Uterus (tissue), 4 donors: Measurements from ENCODE around the gene INSRR. TPM values are rescaled to one million over a fixed set of nuclear protein-coding genes. Genes with fewer than 3 reads are reported as not detected.

ENCODE experiments used
- DNase-seq, 2 donors: peaks; one replicate each; pipeline ENCODE4 v3.0.0-alpha.2; 2019 to 2020
- H3K27ac ChIP-seq, 2 donors: fragments of 200-600 bp; sonication (generic); 1 replicate in 1 of 2; 2 replicates in 1 of 2; pipeline ENCODE4 v1.5.1; 2016 to 2018
- H3K27me3 ChIP-seq, 2 donors: fragments of 200-600 bp; sonication (generic); one replicate each; pipeline ENCODE4 v1.5.1; 2018 to 2019; ENCODE audit warnings: control low read depth in 1 of 2
- H3K36me3 ChIP-seq, 2 donors: fragments of 200-600 bp; sonication (generic); one replicate each; pipeline ENCODE4 v1.5.1; 2019; ENCODE audit warnings: control low read depth in 1 of 2
- H3K4me1 ChIP-seq, 2 donors: fragments of 200-600 bp; sonication (generic); one replicate each; pipeline ENCODE4 v1.5.1; 2018 to 2019; ENCODE audit warnings: control low read depth in 1 of 2
- H3K4me3 ChIP-seq, 2 donors: fragments of 200-600 bp; sonication (generic); 1 replicate in 1 of 2; 2 replicates in 1 of 2; pipeline ENCODE4 v1.5.1; 2018 to 2019; ENCODE audit warnings: mild to moderate bottlenecking in 1 of 2
- H3K9me3 ChIP-seq, 2 donors: fragments of 200-600 bp; sonication (generic); one replicate each; pipeline ENCODE4 v1.5.1; 2019; ENCODE audit warnings: control low read depth in 1 of 2
- CTCF ChIP-seq, 4 experiments: fragments of 200-600 bp in 2 of 4; fragments of 450-650 bp in 2 of 4; sonication (generic) in 2 of 4; IDR thresholded peaks; one replicate each; pipeline ENCODE4 v1.5.1; 2016 to 2019; ENCODE audit warnings: antibody characterized with exemption in 4 of 4, mild to moderate bottlenecking in 2 of 4, moderate library complexity in 1 of 4
- POLR2A ChIP-seq, 2 donors: fragments of 450-650 bp; IDR thresholded peaks; one replicate each; pipeline ENCODE4 v1.6.1; 2016; ENCODE audit warnings: antibody characterized with exemption in 2 of 2, mild to moderate bottlenecking in 1 of 2, moderate library complexity in 1 of 2
- intact Hi-C: fragments of 100-400 bp; cut with DNase I; formaldehyde crosslinking; loops from one replicate; pipeline ENCODE4 v1.15.1; 2023; ENCODE audit warnings: low total_unique reads
- total RNA-seq, 4 donors: library from RNA; depleted of rRNA in 3 of 4; stranded (reverse); fragments of >200 nt in 3 of 4; gene quantifications; one replicate each; pipeline versions ENCODE4 v1.1.0 to v1.2.4, GENCODE V29; 2014 to 2023
- donor health status: DM: yes; HTN: yes; CAD: no.

INSRR gene
- total RNA-seq, 4 donors from 2014 or later = 1.2 TPM; not detected in 3

- TF ChIP-seq POLR2A (IDR thresholded peaks at IDR 0.05) (no peak), CTCF (IDR thresholded peaks at IDR 0.05) (no peak)
- Histone ChIP-seq H3K36me3 (no peaks in the 10 kb centered on the region), H3K27ac (peak overlapping the region in 1 of 2 donors; percentile 64), H3K9me3 (no peaks in the 10 kb centered on the region), H3K4me3 (no peak overlapping the region), H3K27me3 (no peaks in the 10 kb centered on the region), H3K4me1 (peaks cover 0 to 3% of the 10 kb centered on the region in 2 donors)
- intact Hi-C loops = no loop called here
- no peak for DNase-seq
These were observed 45.5 kb upstream of the INSRR start for GRCh38 chr1:156904187-156904959.

DNA sequence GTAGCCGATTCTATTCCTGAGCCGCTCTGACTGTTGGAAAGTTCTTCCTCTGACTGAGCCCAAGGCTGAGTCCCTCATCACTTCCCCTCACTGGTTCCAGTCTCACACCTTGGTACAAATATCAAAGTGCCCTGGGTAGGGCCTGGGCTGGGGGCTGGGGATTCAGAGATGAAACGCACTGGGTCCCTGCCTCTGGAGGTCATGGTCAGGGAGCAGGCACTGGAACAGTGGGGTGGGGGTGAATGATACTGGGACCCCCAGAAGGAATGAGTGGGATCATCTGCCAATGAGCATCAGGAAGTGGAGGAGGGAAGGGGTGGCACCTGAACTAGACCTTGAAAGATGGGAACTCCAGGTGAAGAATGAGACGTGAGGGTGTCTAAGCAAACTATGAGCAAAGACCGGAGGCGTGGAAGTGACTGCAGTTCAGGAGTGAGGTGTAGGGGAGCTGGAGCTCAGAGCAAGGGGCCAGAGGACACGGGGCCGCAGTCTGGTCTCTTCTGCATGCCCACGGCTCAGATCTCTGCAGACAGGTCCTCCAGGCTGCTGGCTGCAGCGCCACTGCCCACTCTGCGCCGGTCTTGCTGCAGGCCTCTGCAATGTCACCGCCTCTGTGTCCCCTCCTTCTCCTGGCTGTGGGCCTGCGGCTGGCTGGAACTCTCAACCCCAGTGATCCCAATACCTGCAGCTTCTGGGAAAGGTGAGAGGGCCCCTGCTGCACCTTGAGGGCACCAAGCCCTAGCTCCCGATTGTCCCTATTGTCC, 44.6 kb upstream of the INSRR start:
- no peak for DNase-seq
- peak overlapping the region in 1 of 2 donors; percentile 64 for H3K27ac ChIP-seq
- no peak for TF ChIP-seq CTCF (IDR thresholded peaks at IDR 0.05)
- no peak overlapping the region for H3K4me3 ChIP-seq
- H3K9me3 ChIP-seq = no peaks in the 10 kb centered on the region
- intact Hi-C loops = no loop called here
- H3K36me3 ChIP-seq = no peaks in the 10 kb centered on the region
- H3K27me3 ChIP-seq = no peaks in the 10 kb centered on the region
- peaks cover 0 to 5% of the 10 kb centered on the region in 2 donors for H3K4me1 ChIP-seq

- H3K27ac ChIP-seq = peak overlapping the region; percentile 42 to 64
- peaks cover 0 to 5% of the 10 kb centered on the region in 2 donors for H3K4me1 ChIP-seq
- intact Hi-C loops = no loop called here
These were observed 43.3 kb upstream of the INSRR start for GRCh38 chr1:156901966-156902915.

DNA sequence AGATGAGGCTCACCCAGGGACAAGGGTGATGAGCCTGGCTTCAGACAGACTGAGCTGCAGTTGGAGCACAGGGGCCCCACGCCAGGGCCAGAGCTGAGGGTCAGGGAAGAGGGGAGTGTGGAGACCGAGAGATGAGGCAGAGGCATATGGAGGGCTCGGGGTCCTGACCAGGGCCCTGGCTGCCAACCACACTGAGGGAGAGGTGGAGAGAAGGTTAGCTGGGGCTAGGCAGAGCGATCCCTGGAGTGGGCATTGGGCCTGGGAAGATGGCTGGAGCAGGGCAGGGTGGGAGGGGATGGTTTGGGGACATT, 42.6 kb upstream of the INSRR start:
- H3K27ac ChIP-seq = peak overlapping the region; percentile 42 to 64
- no peaks in the 10 kb centered on the region for H3K27me3 ChIP-seq
- DNase-seq = no peak
- H3K36me3 ChIP-seq = no peaks in the 10 kb centered on the region
- H3K4me1 ChIP-seq = peaks cover 0 to 9% of the 10 kb centered on the region in 2 donors
- no peaks in the 10 kb centered on the region for H3K9me3 ChIP-seq
- intact Hi-C loops = no loop called here
- no peak for TF ChIP-seq CTCF (IDR thresholded peaks at IDR 0.05)
- no peak for TF ChIP-seq POLR2A (IDR thresholded peaks at IDR 0.05)
- no peak overlapping the region for H3K4me3 ChIP-seq

More at GRCh38 chr1:156901966-156902915, 43.3 kb upstream of the INSRR start:
- no peak for DNase-seq
- no peak for TF ChIP-seq POLR2A (IDR thresholded peaks at IDR 0.05)
- no peak for TF ChIP-seq CTCF (IDR thresholded peaks at IDR 0.05)
- Histone ChIP-seq H3K36me3 (no peaks in the 10 kb centered on the region), H3K4me3 (no peak overlapping the region), H3K27me3 (no peaks in the 10 kb centered on the region), H3K9me3 (no peaks in the 10 kb centered on the region)
